Osteocyte (in vitro differentiated cells): Measurements from ENCODE around the gene LDB2. TPM values are rescaled to one million over a fixed set of nuclear protein-coding genes. Genes with fewer than 3 reads are reported as not detected.

ENCODE experiments used
- DNase-seq: peaks from one replicate; pipeline ENCODE4 v3.0.0; 2021; ENCODE audit warnings: mixed read lengths; ENCODE audit not compliant: unreplicated experiment; ENCODE audit errors: extremely low spot score
- H3K27ac Mint-ChIP-seq: one replicate; pipeline ENCODE4 v1.8.0; 2021; ENCODE audit warnings: mild to moderate bottlenecking, mixed read lengths; ENCODE audit not compliant: unreplicated experiment
- H3K27me3 Mint-ChIP-seq: one replicate; pipeline ENCODE4 v1.8.0; 2021; ENCODE audit warnings: mixed read lengths; ENCODE audit not compliant: unreplicated experiment
- H3K36me3 Mint-ChIP-seq: one replicate; pipeline ENCODE4 v1.8.0; 2021; ENCODE audit warnings: mixed read lengths; ENCODE audit not compliant: unreplicated experiment
- H3K4me1 Mint-ChIP-seq: one replicate; pipeline ENCODE4 v1.8.0; 2021; ENCODE audit warnings: mixed read lengths; ENCODE audit not compliant: unreplicated experiment
- H3K4me3 Mint-ChIP-seq: one replicate; pipeline ENCODE4 v1.8.0; 2021; ENCODE audit warnings: mild to moderate bottlenecking, moderate library complexity, mixed read lengths; ENCODE audit not compliant: unreplicated experiment
- H3K9me3 Mint-ChIP-seq: one replicate; pipeline ENCODE4 v1.8.0; 2021; ENCODE audit warnings: mixed read lengths; ENCODE audit not compliant: unreplicated experiment
- CTCF ChIP-seq: fragments of 200-600 bp; sonication (generic); IDR thresholded peaks from 2 replicates; pipeline ENCODE4 v1.5.0; 2021; ENCODE audit warnings: antibody characterized with exemption, mild to moderate bottlenecking, moderate library complexity
- total RNA-seq: library from RNA; stranded (reverse); gene quantifications from 2 replicates; pipeline ENCODE4 v1.2.1, GENCODE V29; 2021

The LDB2 gene
- total RNA-seq, 1 donor from 2014 or later: 8.7 TPM

GRCh38 chr4:16674082-16674481 lies 224.4 kb downstream of the LDB2 start:
- Mint-ChIP-seq H3K4me3 (no peak overlapping the region), H3K27ac (no peak overlapping the region), H3K9me3 (no peaks in the 10 kb centered on the region), H3K27me3 (peaks cover 4% of the 10 kb centered on the region), H3K4me1 (no peaks in the 10 kb centered on the region), H3K36me3 (no peaks in the 10 kb centered on the region)
- DNase-seq: no peak
- TF ChIP-seq CTCF: no peak

GRCh38 chr4:16672421-16672820 lies 226.0 kb downstream of the LDB2 start:
- H3K27me3 Mint-ChIP-seq: peaks cover 4% of the 10 kb centered on the region
- no peaks in the 10 kb centered on the region for H3K36me3 Mint-ChIP-seq

GRCh38 chr4:16671741-16672140 lies 226.7 kb downstream of the LDB2 start:
- Mint-ChIP-seq H3K9me3 (no peaks in the 10 kb centered on the region), H3K4me1 (no peaks in the 10 kb centered on the region), H3K36me3 (no peaks in the 10 kb centered on the region), H3K4me3 (no peak overlapping the region), H3K27ac (no peak overlapping the region), H3K27me3 (peaks cover 4% of the 10 kb centered on the region)
- no peak for TF ChIP-seq CTCF
- DNase-seq: no peak

More at GRCh38 chr4:16672421-16672820, 226.0 kb downstream of the LDB2 start:
- no peak for TF ChIP-seq CTCF
- Mint-ChIP-seq H3K9me3 (no peaks in the 10 kb centered on the region), H3K27ac (no peak overlapping the region), H3K4me3 (no peak overlapping the region), H3K4me1 (no peaks in the 10 kb centered on the region)
- DNase-seq: no peak

GRCh38 chr4:16670727-16671126 lies 227.7 kb downstream of the LDB2 start:
- DNase-seq: no peak
- no peak for TF ChIP-seq CTCF
- Mint-ChIP-seq H3K4me1 (no peaks in the 10 kb centered on the region), H3K27me3 (peaks cover 4% of the 10 kb centered on the region), H3K9me3 (no peaks in the 10 kb centered on the region), H3K27ac (no peak overlapping the region), H3K36me3 (no peaks in the 10 kb centered on the region), H3K4me3 (no peak overlapping the region)

GRCh38 chr4:16669036-16669435 lies 229.4 kb downstream of the LDB2 start:
- no peaks in the 10 kb centered on the region for H3K36me3 Mint-ChIP-seq
- H3K27me3 Mint-ChIP-seq: peaks cover 4% of the 10 kb centered on the region
- no peaks in the 10 kb centered on the region for H3K4me1 Mint-ChIP-seq
- H3K4me3 Mint-ChIP-seq: no peak overlapping the region
- no peaks in the 10 kb centered on the region for H3K9me3 Mint-ChIP-seq
- H3K27ac Mint-ChIP-seq: no peak overlapping the region
- TF ChIP-seq CTCF: no peak
- no peak for DNase-seq
